ENCODE data around the gene IDUA. TPM values are rescaled to one million over a fixed set of nuclear protein-coding genes. Genes with fewer than 3 reads are reported as not detected.
A peak's percentile ranks its signal among the peaks of the same experiment; 100 is the strongest.

Gene IDUA
- total and polyA plus RNA-seq, 12 donors = 4.6 to 13.3 (median 8.7) TPM

DNA sequence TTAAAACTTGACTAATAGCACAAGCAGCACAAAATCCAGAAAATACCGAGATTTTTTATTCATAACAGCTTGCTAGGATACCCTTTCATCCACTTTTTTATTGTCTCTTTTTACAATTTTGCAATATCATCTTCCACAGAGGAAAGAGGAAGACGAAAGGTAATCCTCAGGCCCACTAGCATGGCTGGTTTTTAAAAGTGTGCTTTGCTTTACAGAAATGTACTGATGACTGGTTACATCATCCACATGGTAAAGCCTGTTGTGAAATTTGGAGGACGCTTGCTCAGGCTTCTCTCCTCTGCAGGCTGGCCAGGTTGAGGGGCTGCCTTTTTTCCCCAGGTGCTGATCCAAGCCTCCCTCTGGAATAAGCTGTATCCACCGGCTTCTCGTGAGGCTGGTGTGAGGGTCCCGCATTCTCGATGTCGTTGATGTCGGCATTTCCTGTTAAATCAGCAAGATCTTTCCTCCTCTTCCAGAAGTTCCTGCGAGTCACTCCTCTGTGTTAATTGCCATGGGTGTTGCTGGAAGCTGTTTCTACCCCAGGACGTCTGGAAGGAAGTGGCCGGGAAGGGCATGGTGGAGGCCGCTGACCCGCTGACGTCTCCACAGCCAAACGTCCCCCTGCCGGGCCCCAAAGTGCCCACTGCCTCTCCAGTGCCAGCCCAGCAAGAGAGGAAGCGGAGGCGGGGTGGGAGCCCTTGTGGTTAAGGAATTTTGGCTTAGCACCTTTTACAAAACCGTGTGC, 7.7 kb upstream of the IDUA start:
- Histone ChIP-seq H3K4me3 (no peak overlapping the region), H3K27me3 (no peaks in the 10 kb centered on the region), H3K36me3 (no peaks in the 10 kb centered on the region), H3K4me1 (peaks cover 0 to 15% (median 0%) of the 10 kb centered on the region in 9 donors), H3K27ac (peak overlapping the region in 1 of 10 donors; percentile 47), H3K9me3 (no peaks in the 10 kb centered on the region)
- TF ChIP-seq, protein P1, sequence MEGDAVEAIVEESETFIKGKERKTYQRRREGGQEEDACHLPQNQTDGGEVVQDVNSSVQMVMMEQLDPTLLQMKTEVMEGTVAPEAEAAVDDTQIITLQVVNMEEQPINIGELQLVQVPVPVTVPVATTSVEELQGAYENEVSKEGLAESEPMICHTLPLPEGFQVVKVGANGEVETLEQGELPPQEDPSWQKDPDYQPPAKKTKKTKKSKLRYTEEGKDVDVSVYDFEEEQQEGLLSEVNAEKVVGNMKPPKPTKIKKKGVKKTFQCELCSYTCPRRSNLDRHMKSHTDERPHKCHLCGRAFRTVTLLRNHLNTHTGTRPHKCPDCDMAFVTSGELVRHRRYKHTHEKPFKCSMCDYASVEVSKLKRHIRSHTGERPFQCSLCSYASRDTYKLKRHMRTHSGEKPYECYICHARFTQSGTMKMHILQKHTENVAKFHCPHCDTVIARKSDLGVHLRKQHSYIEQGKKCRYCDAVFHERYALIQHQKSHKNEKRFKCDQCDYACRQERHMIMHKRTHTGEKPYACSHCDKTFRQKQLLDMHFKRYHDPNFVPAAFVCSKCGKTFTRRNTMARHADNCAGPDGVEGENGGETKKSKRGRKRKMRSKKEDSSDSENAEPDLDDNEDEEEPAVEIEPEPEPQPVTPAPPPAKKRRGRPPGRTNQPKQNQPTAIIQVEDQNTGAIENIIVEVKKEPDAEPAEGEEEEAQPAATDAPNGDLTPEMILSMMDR (IDR thresholded peaks at IDR 0.05) = no peak
- ATAC-seq = peak in 1 of 8 donors; percentile 28
- intact Hi-C loops (cut with DNase I) = no loop called here
- WGBS, 2 donors = 50 to 52% methylated on average over 20 of the region's 20 CpGs
- DNase-seq = no peak

DNA sequence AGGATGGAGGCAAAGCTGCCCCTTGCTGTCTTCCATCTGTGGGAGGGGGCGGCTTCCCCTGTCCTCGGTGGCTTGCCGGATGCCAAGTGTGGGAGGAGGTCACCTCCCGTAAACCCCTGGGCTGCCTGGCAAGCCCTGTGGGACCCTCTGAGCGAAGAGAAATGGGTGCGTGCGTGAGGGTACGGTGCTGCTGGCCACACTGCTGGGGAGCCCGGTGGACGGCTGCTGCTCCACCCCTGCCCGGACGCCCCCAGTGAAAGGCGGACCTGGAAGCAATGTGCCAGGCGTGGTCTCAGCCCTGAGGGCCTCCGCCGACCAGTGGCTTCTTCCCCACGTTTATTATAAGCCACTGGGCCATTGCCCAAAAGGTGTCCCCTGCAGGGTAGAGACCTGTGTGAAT, 4.6 kb upstream of the IDUA start:
- H3K4me1 ChIP-seq = peaks cover 2 to 30% (median 20%) of the 10 kb centered on the region in 9 donors
- no peaks in the 10 kb centered on the region for H3K36me3 ChIP-seq
- intact Hi-C loops (cut with DNase I) = no loop called here
- no peaks in the 10 kb centered on the region for H3K9me3 ChIP-seq
- no peak overlapping the region for H3K4me3 ChIP-seq
- 93 to 94% methylated on average over 17 of the region's 17 CpGs for WGBS, 2 donors
- TF ChIP-seq, protein P1 (IDR thresholded peaks at IDR 0.05) = no peak
- ATAC-seq = no peak
- no peak for DNase-seq
- H3K27me3 ChIP-seq = no peaks in the 10 kb centered on the region
- no peak overlapping the region for H3K27ac ChIP-seq

DNA sequence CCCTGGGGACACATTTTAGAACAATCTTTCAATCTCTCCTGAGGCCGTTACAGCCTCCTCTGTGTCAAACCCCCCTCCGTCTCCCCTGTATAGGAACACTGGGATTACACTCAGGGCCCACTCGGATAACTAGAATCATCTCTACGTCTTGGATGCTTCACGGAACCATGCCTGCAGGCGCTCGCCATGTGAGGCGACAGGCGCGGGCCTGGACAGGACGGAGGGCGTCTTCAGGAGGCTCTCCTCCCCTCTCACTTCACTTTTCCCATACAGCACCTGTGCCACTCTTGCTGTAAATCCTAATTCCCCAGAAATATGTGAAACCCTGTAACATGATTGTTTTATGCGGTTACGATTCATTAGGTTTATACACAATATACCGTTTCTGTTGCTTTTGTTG, 4.0 kb upstream of the IDUA start:
- no peaks in the 10 kb centered on the region for H3K9me3 ChIP-seq
- TF ChIP-seq, protein P1 (IDR thresholded peaks at IDR 0.05) = no peak
- DNase-seq (no peak), ATAC-seq (no peak)
- WGBS, 2 donors = 95 to 97% methylated on average over 15 of the region's 15 CpGs
- intact Hi-C loops (cut with DNase I) = no loop called here
- no peaks in the 10 kb centered on the region for H3K27me3 ChIP-seq
- H3K27ac ChIP-seq = no peak overlapping the region
- no peaks in the 10 kb centered on the region for H3K36me3 ChIP-seq
- no peak overlapping the region for H3K4me3 ChIP-seq
- peaks cover 4 to 35% (median 25%) of the 10 kb centered on the region in 9 donors for H3K4me1 ChIP-seq

DNA sequence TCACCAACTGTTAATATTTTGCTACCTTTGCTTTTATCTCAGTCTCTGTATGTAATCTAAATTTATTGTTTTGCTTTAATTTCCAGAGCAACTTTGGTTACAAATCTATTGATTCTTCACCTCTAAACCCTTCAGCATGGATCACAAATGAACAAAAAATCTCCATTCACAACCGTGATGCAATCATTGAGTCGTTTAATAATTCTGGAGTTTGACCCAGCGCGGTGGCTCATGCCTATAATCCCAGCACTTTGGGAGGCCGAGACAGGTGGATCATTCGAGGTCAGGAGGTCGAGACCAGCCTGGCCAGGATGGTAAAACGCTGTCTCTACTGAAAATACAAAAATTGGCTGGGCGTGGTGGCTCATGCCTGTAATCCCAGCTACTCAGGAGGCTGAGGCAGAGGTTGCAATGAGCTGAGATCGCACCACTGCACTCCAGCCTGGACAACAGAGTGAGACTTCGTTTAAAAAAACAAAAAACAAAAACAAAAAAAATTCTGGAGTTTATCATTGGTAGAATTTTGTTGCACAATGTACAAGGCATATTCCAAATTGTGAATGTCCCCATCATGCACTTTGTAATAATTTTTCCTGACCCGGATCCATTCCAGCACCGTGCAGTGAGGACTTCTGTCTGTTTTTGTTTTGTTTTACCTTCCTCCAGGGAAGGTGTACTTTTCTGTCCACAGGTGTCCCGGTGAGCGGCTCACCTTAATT, 2.3 kb upstream of the IDUA start:
- WGBS, 2 donors = 84 to 86% methylated on average over 15 of the region's 15 CpGs
- TF ChIP-seq, protein P1 (IDR thresholded peaks at IDR 0.05) = no peak
- ATAC-seq (no peak), DNase-seq (no peak)
- Histone ChIP-seq H3K27ac (no peak overlapping the region), H3K9me3 (no peaks in the 10 kb centered on the region), H3K36me3 (peaks cover 0 to under 1% (median 0%) of the 10 kb centered on the region in 9 donors), H3K4me1 (peaks cover 4 to 32% (median 28%) of the 10 kb centered on the region in 9 donors), H3K27me3 (no peaks in the 10 kb centered on the region), H3K4me3 (peak overlapping the region in 8 of 10 donors; percentile 2 to 37 (median 29))
- intact Hi-C loops (cut with DNase I) = no loop called here
